GM21619 (cell line): ENCODE measurements around the gene ADGRG6.
A peak's percentile ranks its signal among the peaks of the same experiment; 100 is the strongest.

Source experiments
- ATAC-seq: cut with Tn5 transposase; IDR thresholded peaks from one replicate; pipeline ENCODE4 v1.9.1; 2021; ENCODE audit not compliant: unreplicated experiment

ADGRG6 gene

GRCh38 chr6:142474531-142475289 lies 172.9 kb downstream of the ADGRG6 start:
- peak; percentile 50 for ATAC-seq

- ATAC-seq: no peak
Observed at GRCh38 chr6:142476452-142476851, 174.6 kb downstream of the ADGRG6 start.

GRCh38 chr6:142478117-142478516 lies 176.3 kb downstream of the ADGRG6 start:
- no peak for ATAC-seq

- no peak for ATAC-seq
Observed at GRCh38 chr6:142481466-142481865, 179.7 kb downstream of the ADGRG6 start.

- ATAC-seq: no peak
Observed at GRCh38 chr6:142482249-142482648, 180.4 kb downstream of the ADGRG6 start.

GRCh38 chr6:142482974-142483373 lies 181.2 kb downstream of the ADGRG6 start:
- ATAC-seq: no peak

GRCh38 chr6:142485256-142485655 lies 183.4 kb downstream of the ADGRG6 start:
- no peak for ATAC-seq

- no peak for ATAC-seq
Observed at GRCh38 chr6:142489722-142490610, 188.2 kb downstream of the ADGRG6 start.
